NCI-H1048 (cell line): ENCODE data around the gene JOSD1.

Source experiments
- DNase-seq: peaks from one replicate; lab custom pipeline; 2025; lab: John Stamatoyannopoulos, UW

The JOSD1 gene

DNA sequence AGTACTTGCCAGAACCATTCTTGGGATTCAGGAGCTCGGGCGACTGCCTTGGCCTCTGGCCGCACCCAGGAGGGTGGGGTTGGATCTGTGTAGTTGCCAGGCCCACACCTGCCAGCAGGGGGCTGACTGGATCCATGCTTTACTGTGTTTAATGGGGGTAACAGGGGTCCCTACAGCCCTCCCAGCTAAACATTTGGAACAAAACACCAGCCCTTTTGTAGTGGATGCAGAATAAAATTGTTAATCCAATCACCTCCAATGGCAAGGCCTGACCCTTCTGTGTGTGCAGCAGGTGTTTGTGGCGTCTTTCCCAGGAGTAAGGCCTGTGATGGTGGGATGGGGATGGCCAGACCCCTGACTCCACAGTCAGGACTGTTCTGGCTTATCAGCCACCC is 32.6 kb upstream of the JOSD1 start:
- DNase-seq, result no peak

DNA sequence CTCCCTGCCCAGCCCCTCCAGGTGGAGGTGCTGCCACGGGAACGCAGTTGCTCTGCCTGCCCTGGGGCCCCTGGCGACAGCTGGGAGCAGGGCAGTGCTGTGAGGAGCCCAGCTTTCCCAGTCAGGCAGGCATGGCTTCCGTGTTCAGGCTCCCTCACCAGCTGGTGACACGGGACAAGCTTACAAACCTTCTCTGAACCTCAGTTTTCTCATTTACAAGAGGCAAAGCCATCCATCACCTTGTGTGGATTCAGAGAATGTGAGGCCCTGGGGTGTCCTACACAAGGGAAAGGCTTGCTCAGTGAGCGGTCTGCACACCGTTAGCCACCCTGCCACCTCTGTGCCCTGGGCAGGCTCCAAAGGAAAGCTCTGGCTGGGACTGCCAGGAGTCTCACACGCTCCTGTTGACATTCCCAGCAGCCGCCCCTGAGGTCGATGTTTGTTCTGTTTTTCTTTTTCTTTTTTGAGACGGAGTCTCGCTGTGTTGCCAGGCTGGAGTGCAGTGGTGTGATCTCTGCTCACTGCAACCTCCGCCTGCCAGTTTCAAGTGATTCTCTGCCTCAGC is 31.6 kb upstream of the JOSD1 start:
- DNase-seq, result no peak

DNA sequence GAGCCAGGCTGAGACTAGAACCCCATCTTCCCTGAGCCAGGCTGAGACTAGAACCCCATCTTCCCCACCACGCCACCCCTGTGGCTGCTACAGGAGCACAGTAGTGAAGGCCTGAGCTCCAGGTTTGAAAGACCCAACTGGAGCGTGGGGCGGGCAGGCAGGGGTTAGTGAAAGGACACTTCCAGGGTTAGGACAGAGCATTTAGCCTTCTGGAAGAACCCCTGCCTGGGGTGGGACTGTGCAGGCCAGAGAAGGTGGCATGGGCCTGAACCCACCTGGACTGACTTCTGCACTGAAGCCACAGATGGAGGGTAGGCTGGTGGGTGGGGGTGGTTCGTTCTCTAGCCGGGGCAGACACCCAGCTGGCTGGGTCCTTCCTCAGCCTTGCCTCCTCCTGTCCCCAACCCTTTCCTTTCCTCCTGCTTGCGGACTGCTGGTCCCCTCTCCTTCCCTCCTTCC is 31.0 kb upstream of the JOSD1 start:
- no peak for DNase-seq

DNA sequence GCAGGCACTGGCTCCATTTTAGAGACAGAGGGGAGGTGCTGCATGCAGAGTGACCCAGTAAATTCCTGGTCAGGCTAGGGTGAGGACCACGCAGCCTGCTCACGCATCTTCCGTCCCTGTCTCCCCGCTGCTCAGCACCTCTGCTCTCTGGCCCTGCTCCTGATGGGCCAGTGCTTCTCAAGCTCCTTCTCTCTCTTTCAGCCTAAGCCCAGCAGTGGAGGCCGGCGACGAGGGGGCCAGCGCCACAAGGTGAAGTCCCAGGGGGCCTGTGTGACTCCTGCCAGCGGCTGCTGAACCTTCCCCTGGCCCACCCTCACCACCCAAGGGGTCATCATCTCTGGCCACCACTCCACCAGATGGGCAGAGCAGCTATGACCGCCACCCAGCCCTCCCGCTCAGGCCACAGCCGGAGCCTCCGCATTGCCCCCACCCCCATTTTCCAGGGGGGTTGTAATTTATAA is 29.7 kb upstream of the JOSD1 start:
- DNase-seq, result no peak

DNA sequence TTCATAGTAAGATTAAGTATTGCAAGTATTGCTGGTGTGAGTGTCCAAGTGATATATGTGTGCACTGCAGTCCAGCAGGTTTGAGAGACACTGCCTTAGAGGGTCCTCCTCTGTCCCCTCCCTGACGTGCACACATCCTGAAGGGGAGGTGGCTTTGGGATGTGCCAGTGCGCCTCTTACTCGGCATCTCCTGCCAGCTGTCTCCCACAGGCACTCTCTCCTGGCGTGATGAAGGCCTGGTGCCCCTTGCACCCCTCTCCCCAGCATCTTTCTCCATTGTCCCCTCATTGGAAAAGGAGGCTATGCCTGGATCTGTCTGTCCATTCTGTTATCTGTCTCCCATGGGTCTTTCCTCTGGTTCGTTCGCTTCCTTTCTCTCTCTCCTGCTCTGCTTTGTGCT is 29.2 kb upstream of the JOSD1 start:
- DNase-seq, result no peak

DNA sequence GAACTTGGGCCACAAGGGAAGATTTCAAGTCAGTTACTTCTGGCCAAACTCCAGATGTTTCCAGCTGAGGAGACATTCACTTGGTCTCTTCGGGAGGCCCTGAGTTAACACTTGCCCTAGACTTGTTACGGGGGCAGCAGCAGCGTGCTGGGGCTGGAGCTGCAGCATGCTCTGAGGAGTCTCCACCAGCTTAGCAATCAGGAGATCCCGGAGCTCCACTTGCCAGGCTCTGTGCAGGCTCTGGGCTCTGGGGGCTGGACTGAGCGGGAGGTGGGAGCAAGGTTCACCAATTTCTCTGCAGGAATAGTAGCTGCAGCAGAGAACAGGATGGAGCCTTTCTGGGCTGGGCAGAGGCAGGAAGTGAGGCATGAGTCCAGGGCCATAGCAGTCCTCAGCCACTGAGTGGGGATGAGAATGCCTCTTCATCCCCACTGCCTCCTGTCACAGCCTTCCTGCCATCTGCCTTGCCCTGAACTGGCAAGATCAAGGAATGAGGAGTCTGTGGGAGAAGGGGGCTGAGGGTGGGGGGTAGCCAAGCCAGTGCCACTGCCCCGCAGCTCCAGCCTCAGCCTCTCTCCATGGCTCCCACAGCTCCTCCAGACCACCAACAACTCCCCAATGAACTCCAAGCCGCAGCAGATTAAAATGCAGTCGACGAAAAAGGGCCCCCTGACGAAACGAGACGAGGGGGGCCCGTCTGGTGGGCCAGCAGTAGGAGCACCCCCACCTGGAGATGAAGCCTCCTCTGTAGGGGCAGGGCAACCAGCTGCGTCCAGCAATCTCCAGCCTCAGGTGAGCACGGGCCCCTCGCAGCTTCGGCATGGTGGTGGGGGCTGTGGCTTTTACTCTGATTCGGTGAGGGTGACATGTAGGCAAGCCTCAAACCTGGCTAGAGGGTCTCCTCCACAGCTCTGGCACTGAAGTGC is 28.4 kb upstream of the JOSD1 start:
- no peak for DNase-seq

DNA sequence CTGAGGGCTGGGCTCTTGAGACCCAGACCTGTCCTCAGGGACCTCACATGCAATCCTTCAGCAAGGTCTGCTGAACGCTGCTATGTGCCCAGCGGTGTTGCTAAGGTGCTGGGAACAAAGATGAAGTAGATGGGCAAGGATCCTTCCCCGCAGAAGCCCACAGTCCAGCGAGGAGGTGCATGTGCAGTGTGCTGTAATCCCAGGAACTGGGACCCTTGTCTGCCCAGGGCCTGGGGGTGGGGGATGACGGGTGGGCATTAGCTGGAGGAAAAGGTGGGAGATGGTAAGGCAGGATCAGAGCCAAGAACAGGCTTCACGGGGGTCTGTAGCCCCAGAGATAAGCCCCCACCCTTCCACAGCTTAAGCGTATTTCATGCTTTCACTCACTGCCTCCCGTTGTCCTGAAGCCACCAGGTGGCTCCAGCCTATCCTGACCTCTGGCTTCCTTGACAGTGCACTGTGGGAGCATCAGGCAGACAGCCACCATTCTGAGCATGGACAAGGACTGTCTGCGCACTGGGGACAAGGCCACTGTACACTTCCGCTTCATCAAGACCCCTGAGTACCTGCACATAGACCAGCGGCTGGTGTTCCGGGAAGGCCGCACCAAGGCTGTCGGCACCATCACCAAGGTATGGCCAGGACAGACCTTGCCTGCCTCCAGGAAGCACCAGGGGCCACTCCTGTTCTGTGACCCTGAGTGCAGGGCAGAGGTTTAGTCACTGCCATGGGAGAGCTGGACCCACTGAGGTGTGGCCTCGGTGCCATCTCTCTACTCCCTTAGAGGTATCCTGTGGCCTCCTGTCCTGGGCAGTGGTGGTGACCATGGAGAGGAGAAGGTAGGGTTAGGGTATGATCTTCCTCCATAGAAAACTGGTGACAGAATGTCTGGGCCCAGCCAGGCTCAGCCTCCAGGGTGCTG is 27.0 kb upstream of the JOSD1 start:
- DNase-seq, result no peak

DNA sequence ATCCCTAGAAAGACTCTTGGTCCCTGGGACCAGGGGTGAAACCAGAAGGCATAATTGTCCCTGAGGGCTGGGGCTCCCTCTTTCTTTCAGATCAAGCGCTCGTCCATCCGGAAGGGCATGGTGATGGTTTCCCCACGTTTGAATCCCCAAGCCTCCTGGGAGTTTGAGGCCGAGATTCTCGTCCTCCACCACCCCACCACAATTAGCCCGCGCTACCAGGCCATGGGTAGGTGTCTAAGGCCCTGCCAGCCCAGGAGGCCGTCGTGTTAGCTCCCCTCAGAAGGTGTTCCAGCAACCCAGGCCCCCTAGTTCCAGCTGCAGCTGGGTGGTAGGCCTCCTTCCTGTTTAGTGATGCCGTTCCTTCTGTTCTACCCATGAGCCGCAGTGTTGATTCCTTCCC is 26.4 kb upstream of the JOSD1 start:
- DNase-seq, result no peak

DNA sequence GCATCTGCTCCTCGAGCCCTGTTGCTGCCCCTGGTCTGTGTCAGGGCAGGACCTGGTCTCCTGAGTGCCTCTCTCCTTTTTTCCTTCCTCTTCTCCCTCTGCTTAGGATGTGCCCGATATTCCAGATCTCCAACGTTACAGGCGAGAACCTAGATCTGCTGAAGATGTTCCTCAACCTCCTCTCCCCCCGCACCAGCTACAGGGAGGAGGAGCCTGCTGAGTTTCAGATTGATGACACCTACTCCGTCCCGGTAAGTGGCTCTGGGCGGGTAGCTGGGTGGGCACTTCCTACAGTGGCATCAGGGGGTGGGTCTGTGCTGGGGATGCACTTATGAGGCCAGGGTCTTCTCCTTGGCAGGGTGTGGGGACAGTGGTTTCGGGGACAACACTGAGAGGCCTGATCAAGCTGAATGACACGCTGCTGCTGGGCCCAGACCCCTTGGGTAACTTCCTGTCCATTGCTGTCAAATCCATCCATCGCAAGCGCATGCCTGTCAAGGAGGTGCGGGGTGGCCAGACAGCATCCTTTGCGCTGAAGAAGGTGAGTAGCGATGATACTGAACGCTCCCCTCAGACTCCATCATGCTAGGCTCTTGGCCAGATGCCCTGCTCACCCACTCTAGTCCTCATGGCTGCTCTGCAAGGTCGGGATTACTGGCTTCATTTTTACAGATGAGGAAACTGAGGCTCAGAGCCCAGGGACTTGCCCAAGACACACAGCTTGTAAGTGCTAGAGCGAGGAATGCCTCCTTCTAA is 25.3 kb upstream of the JOSD1 start:
- no peak for DNase-seq

DNA sequence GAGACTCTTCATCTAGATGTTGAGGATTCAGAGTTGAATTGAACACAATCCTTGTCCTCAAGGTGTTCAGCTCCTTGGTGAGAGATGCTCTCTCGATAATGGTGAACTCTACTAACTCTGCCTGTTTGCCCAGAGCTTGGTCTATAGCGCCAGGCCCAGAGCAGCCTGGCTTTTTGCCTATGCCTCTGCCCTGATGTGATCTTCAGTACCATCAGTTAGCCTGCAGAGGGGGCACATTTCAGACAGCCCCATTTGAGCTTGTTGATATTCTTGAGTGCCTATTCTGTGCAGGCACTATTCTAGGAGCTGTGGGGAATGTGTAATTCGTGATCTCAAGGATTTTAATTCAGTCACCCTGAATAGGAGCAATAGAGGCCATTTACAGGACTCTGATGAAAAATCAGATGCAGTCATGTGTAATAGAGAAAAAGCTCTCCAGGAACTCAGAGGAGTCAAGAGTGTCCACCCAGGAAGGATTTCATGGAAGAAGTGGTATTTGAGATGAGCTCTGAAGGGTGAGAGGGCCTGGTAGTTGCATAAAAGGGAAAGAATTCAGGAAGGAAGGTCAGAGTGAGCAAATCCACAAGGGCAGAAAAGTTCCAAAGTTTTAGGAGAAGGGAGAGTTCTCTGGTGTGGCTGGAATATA is 24.3 kb upstream of the JOSD1 start:
- no peak for DNase-seq

DNA sequence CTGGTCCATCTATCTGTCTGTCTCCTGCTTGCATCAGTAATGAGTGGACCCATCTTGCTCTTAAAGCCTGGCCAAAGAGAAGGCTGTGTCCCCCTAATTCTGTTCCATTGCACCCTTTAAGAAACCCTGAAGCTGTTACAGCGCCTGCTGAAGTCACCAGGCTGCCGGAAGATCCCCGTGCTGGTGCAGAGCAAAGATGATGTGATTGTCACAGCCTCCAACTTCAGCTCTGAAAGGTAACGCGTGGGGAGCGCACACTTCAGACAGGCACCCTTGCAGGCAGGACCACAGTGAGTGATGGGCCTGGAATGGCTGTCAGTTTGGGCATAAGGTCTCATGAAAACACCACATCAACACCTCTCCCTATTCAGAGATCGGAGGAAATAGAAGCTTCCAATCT is 23.4 kb upstream of the JOSD1 start:
- no peak for DNase-seq

DNA sequence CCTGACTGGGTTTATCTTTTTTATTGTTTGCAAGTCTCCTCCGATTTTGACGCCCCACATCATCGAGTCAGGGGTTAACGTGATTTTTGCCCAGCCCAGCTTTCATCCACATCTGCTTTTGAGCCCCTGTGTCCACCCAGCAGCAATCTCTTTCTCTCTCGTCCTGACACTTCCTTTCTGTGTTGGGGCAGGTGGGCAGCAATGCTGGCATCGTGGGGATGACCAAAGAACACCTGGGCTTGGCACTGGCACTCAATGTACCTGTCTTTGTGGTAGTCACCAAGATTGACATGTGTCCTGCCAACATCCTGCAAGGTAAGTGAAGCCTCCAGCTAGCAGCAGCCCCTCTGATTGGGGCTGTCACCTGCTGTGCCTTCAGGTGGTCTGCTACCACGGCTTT is 20.8 kb upstream of the JOSD1 start:
- DNase-seq, result no peak

DNA sequence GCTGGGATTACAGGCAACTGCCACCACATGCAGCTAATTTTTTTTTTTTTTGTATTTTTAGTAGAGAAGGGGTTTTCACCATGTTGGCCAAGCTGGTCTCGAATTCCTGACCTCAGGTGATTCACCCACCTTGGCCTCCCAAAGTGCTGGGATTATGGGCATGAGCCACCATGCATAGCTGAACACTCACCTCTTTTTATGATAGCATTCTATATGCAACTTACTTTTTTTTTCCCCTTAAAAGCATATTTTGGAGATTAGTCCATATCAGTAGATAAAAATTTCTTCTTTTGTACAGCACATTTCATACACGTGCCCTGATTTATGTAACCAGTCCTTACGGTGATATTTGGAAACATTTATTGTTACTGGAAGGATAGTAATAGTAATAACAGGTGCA is 19.6 kb upstream of the JOSD1 start:
- DNase-seq, result no peak

DNA sequence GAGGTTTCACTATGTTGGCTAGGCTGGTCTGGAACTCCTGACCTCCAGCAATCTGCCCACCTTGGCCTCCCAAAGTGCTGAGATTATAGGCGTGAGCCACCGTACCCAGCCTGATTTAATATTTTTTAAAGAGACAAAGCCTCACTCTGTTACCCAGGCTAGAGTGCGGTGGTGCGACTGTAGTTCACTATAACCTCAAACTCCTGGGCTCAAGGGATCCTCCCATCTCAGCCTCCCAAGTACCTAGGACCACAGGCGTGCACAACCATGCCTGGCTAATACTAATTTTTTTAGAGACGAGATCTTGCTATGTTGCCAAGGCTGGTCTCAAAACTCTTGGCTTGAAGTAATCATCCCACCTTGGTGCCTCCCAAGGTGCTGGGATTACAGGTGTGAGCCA is 18.5 kb upstream of the JOSD1 start:
- DNase-seq, result no peak

DNA sequence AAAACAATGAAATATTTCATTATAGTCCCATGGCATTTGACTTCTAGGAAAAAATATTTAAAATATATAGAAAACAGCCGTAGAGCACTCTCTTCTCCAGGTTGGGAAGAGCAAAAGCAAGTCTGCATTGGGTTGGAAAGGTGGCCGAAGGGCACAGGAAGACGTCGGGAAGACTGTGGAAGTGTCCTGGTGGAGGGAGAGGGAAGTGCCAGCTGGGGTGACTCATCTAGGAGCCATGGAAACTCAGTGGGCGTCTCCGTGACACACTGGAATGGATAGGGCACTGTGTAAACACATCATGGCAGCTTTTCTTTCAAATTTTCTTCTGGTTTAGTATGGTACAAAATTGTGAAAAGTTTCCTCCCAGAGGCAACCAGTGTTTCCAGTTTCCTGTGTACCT is 17.7 kb upstream of the JOSD1 start:
- no peak for DNase-seq

DNA sequence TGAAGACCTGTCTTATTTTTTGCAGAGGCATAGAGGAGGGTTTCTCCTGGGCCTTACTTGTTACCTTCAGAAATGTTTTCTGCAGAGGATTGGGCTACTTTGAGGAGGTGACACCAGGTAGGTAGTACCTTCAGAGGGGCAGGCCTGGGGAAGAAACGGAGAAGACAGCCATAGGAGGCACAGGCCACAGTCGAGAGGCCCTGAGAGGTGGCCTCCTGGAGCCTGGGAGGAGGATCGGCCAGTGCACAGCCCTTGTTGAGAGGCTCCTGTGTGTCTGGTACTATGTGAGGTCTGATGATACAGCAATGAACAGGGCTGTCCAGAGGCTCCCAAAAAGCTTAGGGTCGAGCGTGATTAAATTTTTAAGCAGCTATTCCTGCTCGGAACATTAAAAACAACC is 16.5 kb upstream of the JOSD1 start:
- DNase-seq, result no peak

DNA sequence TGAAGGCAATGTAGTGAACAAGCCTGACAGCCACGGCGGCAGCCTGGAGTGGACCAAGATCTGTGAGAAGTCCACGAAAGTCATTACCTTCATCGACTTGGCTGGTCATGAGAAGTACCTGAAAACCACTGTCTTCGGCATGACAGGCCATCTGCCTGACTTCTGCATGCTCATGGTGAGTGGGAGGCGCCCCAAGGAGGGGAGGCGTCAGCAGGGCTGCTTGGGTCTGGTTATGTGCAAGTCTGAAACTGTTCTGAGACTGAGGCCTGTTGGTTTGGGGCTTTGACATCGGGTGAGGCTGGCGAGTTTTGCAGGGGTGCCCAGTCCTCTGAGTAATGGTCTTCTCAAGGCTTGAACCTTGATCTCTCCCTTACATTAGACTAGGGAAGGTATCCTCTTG is 16.1 kb upstream of the JOSD1 start:
- no peak for DNase-seq

DNA sequence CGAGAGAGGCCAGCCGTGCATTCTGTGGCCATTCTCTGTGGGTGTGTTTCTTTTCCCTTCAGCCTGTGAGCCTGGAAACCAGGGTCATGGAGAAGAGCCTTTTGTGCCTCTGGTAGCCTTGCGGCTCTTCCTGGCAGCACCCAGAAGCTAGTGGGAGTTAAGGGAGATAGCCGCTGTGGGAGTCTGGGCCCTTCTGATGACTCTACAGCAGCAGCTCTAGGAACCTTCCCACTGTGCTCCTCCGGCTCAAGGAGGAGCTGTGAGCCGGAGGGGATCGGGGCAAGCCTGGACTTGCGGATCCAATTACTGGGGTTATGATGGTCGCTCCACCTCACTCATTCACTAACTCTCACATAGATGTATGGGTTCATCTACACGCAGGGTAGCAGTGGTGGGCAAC is 15.5 kb upstream of the JOSD1 start:
- DNase-seq, result no peak

DNA sequence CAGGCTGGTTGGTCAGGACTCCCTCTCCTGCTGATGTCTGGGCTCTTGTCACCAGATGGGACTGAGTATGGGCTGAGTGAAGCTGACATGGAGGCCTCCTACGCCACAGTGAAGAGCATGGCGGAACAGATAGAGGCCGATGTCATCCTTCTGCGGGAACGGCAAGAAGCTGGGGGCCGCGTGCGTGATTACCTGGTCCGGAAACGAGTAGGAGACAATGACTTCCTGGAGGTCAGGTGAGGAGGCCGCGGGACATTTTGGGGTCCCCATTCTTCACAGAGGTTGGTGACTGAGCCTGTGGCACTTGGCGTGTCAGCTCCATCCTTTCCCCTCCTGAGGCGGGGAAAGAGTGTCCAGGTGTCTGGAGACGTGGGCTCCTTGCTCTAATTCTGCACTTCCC is 15.1 kb upstream of the JOSD1 start:
- DNase-seq, result no peak

DNA sequence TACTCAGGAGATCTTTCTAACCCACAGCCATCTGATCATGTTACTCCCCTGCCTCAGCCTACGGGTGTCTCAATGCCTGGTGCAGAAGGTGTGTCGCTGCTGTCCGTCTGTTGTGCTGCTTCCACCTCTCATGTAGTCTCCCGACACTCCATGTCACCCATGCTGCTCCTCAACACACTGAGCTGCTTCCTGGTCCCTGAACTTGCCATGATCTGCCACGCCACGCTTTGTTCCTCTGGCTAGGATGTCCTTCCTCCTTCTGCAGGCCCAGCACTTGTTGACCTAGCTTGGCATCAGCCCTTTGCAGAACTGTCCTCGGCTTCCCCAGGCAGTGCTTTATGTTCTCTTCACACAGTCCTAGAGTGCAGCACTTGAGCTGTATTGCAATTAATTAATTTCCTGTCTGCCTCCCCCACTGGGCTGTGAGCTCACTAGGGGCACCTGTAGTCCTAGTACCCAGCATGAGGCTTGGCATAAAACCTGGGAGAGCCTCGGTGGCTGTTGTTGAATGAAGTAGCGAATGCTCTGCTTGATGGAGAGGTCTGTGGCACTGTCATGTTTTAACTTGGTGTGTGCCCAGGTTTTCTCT is 14.5 kb upstream of the JOSD1 start:
- DNase-seq, result no peak

DNA sequence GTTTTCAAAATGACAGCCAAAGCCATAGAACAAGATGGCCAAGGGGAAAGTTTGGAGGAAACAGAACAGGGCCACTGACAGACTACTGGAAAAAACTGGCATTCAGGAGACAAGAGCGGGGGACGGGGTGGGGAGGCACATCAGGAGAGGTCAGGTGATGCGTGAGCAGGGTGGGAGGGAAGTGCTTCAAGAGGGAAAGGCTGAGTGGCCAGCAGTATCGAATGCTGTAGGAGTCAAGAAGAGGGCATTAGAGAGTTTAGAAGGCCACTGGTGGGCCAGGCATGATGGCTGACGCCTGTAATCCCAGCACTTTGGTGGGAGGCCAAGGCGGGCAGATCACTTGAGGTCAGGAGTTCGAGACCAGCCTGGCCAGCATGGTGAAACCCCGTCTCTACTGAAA is 13.2 kb upstream of the JOSD1 start:
- DNase-seq, result no peak
